Measurements from ENCODE around the gene VSX1. TPM values are rescaled to one million over a fixed set of nuclear protein-coding genes. Genes with fewer than 3 reads are reported as not detected.

Gene VSX1
- total RNA-seq, 1 donor from 2014 or later, result not detected

DNA sequence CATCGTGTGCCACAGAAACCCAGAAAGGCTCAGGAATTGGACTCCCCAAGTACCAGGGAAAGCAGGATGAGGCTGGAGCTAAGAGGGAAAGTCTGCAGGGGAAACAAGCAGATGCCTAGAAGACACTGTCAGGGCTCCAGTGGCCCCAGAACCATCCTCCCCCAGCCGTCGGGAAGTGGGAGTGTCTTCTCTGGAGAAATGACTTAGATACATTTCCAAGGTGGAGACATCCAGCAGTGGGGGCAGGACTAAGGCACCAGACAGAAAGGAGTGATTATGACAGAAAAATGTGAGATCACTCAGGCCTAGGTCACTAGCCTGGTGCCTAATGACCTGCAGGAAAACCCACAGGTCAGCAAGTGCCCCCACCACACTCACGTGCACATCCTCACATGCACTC is 36.0 kb upstream of the VSX1 start:
- Mint-ChIP-seq H3K27ac (no peak overlapping the region), H3K4me1 (ENCODE audit: low read depth) (no peaks in the 10 kb centered on the region), H3K27me3 (peaks cover 13% of the 10 kb centered on the region), H3K9me3 (ENCODE audit: low read depth) (no peaks in the 10 kb centered on the region), H3K4me3 (ENCODE audit: low read depth) (no peak overlapping the region), H3K36me3 (ENCODE audit: insufficient read depth) (no peaks in the 10 kb centered on the region)
- DNase-seq (ENCODE audit: low spot score, unreplicated experiment), result no peak
- TF ChIP-seq, protein P1, sequence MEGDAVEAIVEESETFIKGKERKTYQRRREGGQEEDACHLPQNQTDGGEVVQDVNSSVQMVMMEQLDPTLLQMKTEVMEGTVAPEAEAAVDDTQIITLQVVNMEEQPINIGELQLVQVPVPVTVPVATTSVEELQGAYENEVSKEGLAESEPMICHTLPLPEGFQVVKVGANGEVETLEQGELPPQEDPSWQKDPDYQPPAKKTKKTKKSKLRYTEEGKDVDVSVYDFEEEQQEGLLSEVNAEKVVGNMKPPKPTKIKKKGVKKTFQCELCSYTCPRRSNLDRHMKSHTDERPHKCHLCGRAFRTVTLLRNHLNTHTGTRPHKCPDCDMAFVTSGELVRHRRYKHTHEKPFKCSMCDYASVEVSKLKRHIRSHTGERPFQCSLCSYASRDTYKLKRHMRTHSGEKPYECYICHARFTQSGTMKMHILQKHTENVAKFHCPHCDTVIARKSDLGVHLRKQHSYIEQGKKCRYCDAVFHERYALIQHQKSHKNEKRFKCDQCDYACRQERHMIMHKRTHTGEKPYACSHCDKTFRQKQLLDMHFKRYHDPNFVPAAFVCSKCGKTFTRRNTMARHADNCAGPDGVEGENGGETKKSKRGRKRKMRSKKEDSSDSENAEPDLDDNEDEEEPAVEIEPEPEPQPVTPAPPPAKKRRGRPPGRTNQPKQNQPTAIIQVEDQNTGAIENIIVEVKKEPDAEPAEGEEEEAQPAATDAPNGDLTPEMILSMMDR (IDR thresholded peaks at IDR 0.05; ENCODE audit: unreplicated experiment), result no peak

DNA sequence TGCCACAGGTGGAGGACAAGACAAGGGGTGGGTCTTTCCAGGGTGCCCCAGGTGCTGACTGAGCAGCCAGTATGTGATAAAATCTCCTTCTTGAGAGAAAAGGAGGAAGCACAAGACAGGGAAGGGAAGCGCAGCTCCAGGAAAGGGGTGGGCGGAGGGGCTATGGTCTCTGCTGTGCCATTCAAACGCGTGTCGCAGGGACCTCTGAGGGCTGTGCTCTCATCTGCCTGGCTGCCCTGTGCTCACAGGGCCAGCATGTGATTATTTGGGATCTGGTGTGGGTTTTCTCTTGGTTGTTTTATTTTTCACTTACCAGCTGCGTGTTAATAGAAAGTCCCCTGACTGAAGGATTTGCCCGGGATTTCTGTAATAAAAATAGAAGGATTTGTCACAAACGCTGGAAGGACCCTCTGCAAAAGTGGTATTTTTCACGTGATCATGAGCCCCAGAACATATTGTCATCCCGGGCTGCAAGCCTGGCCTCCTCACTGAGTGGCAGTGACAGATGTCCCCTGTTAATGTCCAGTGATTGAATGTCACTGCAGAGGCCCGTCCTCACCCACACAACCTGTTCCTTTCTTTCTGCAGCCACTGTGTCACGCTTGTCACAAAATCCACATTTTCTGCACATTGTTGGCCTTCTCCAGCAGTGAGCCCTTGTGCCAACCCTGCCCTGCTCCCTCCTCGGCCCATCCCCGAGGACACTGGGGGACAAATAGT is 35.0 kb upstream of the VSX1 start:
- H3K4me3 Mint-ChIP-seq (ENCODE audit: low read depth), result no peak overlapping the region
- no peaks in the 10 kb centered on the region for H3K36me3 Mint-ChIP-seq (ENCODE audit: insufficient read depth)
- DNase-seq (ENCODE audit: low spot score, unreplicated experiment), result no peak
- TF ChIP-seq, protein P1 (IDR thresholded peaks at IDR 0.05; ENCODE audit: unreplicated experiment), result no peak
- no peaks in the 10 kb centered on the region for H3K4me1 Mint-ChIP-seq (ENCODE audit: low read depth)
- no peaks in the 10 kb centered on the region for H3K9me3 Mint-ChIP-seq (ENCODE audit: low read depth)
- H3K27me3 Mint-ChIP-seq, result peaks cover 9% of the 10 kb centered on the region
- no peak overlapping the region for H3K27ac Mint-ChIP-seq

DNA sequence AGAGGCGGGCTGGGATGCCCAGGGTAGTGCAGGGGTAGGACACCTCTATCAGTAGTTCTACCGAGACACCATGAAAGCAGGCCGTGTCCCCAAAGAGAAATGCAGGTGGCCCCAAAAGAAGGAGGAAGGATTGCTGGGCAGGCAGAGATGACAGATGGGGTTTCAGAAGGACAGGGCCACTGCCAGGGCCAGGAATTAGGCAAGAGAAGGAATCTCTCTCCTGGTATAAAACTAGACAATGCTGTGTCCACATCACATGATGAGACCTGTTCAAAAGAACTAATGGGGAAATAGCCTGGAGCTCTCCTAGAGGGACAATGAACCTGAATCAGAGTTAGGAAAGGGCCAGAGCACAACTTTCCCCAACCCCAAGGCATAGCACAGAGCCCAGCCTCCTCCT is 21.6 kb upstream of the VSX1 start:
- peaks cover 29% of the 10 kb centered on the region for H3K27me3 Mint-ChIP-seq
- H3K9me3 Mint-ChIP-seq (ENCODE audit: low read depth), result no peaks in the 10 kb centered on the region
- H3K27ac Mint-ChIP-seq, result no peak overlapping the region
- DNase-seq (ENCODE audit: low spot score, unreplicated experiment), result no peak
- H3K4me3 Mint-ChIP-seq (ENCODE audit: low read depth), result no peak overlapping the region
- no peaks in the 10 kb centered on the region for H3K4me1 Mint-ChIP-seq (ENCODE audit: low read depth)
- TF ChIP-seq, protein P1 (IDR thresholded peaks at IDR 0.05; ENCODE audit: unreplicated experiment), result no peak
- no peaks in the 10 kb centered on the region for H3K36me3 Mint-ChIP-seq (ENCODE audit: insufficient read depth)

DNA sequence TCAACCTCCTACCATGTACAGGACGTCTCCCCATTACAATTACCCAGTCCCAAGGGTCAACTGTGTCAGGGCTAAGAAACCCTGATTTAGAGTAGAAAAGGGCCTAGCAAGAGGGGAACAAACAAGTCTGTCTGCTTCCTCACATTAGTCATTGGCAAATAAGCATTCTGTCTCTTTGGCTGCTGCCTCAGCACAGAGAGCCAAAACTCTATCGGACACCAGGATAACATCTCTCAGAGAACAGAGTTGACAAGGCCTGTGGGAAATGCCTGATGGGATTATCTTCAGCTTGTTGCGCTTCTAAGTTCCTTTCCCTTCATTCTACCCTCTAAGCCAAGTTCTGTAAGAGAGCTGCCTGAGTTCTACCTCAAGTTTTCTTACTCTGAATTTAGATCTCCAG is 19.0 kb upstream of the VSX1 start:
- Mint-ChIP-seq H3K27ac (no peak overlapping the region), H3K4me3 (ENCODE audit: low read depth) (no peak overlapping the region), H3K9me3 (ENCODE audit: low read depth) (no peaks in the 10 kb centered on the region), H3K27me3 (peaks cover 22% of the 10 kb centered on the region), H3K4me1 (ENCODE audit: low read depth) (no peaks in the 10 kb centered on the region), H3K36me3 (ENCODE audit: insufficient read depth) (no peaks in the 10 kb centered on the region)
- DNase-seq (ENCODE audit: low spot score, unreplicated experiment), result no peak
- TF ChIP-seq, protein P1 (IDR thresholded peaks at IDR 0.05; ENCODE audit: unreplicated experiment), result no peak

DNA sequence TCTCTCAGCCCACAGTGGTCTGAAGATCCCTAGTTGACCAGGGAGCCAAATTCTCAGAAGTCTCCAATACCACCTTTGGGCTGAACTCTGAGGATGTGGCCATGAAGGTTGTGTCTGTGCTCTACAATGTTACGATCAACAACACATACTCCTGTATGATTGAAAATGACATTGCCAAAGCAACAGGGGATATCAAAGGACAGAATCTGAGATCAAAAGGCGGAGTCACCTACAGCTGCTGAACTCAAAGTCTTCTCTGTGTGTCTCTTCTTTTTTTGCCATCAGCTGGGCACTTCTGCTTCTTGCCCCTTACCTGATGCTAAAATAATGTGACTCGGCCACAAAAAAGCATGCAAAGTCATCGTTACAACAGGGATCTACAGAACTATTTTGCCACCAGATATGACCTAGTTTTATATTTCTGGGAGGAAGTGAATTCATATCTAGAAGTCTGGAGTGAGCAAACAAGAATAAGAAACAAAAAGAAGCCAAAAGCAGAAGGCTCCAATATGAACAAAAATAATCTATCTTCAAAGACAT is 17.7 kb upstream of the VSX1 start:
- Mint-ChIP-seq H3K36me3 (ENCODE audit: insufficient read depth) (no peaks in the 10 kb centered on the region), H3K27me3 (peaks cover 34% of the 10 kb centered on the region), H3K9me3 (ENCODE audit: low read depth) (no peaks in the 10 kb centered on the region), H3K27ac (no peak overlapping the region), H3K4me1 (ENCODE audit: low read depth) (no peaks in the 10 kb centered on the region), H3K4me3 (ENCODE audit: low read depth) (no peak overlapping the region)
- TF ChIP-seq, protein P1 (IDR thresholded peaks at IDR 0.05; ENCODE audit: unreplicated experiment), result no peak
- no peak for DNase-seq (ENCODE audit: low spot score, unreplicated experiment)

Data from progenitor cell of endocrine pancreas (in vitro differentiated cells).